GM21360 (cell line): ENCODE results near the gene ARPP21.

ENCODE experiments used
- ATAC-seq: cut with Tn5 transposase; IDR thresholded peaks from one replicate; pipeline ENCODE4 v1.9.1; 2021; ENCODE audit warnings: mild to moderate bottlenecking, moderate library complexity; ENCODE audit not compliant: unreplicated experiment

Gene ARPP21

GRCh38 chr3:35733341-35733740 is 94.0 kb downstream of the ARPP21 start:
- ATAC-seq = no peak

- no peak for ATAC-seq
These were observed 94.5 kb downstream of the ARPP21 start for GRCh38 chr3:35733864-35734263.

GRCh38 chr3:35737080-35737479 is 97.8 kb downstream of the ARPP21 start:
- no peak for ATAC-seq

- no peak for ATAC-seq
These were observed 98.2 kb downstream of the ARPP21 start for GRCh38 chr3:35737527-35737926.

GRCh38 chr3:35737934-35738706 is 98.8 kb downstream of the ARPP21 start:
- no peak for ATAC-seq

- no peak for ATAC-seq
These were observed 100.0 kb downstream of the ARPP21 start for GRCh38 chr3:35739181-35739809.

GRCh38 chr3:35739964-35740527 is 100.7 kb downstream of the ARPP21 start:
- ATAC-seq = no peak

GRCh38 chr3:35743218-35743617 is 103.9 kb downstream of the ARPP21 start:
- no peak for ATAC-seq

- ATAC-seq = no peak
These were observed 105.1 kb downstream of the ARPP21 start for GRCh38 chr3:35744419-35744818.

- ATAC-seq = no peak
These were observed 106.0 kb downstream of the ARPP21 start for GRCh38 chr3:35745351-35745750.

GRCh38 chr3:35745802-35746484 is 106.6 kb downstream of the ARPP21 start:
- ATAC-seq = no peak

GRCh38 chr3:35746492-35746891 is 107.2 kb downstream of the ARPP21 start:
- ATAC-seq = no peak

GRCh38 chr3:35748144-35748543 is 108.8 kb downstream of the ARPP21 start:
- ATAC-seq = no peak

- ATAC-seq = no peak
These were observed 111.9 kb downstream of the ARPP21 start for GRCh38 chr3:35751207-35751606.

GRCh38 chr3:35757991-35758757 is 118.8 kb downstream of the ARPP21 start:
- no peak for ATAC-seq

- no peak for ATAC-seq
These were observed 120.8 kb downstream of the ARPP21 start for GRCh38 chr3:35760146-35760545.

GRCh38 chr3:35761311-35761710 is 122.0 kb downstream of the ARPP21 start:
- ATAC-seq = no peak

GRCh38 chr3:35772381-35773015 is 133.2 kb downstream of the ARPP21 start:
- no peak for ATAC-seq

GRCh38 chr3:35773417-35773816 is 134.1 kb downstream of the ARPP21 start:
- ATAC-seq = no peak

- no peak for ATAC-seq
These were observed 137.0 kb downstream of the ARPP21 start for GRCh38 chr3:35776346-35776745.
